ENCODE measurements around the gene HPSE2. TPM values are rescaled to one million over a fixed set of nuclear protein-coding genes. Genes with fewer than 3 reads are reported as not detected.

HPSE2 gene
- total RNA-seq, 1 donor from 2014 or later, result 0.10 TPM

- no peak for DNase-seq (ENCODE audit: low spot score, unreplicated experiment)
- no peak overlapping the region for H3K4me3 Mint-ChIP-seq (ENCODE audit: low read depth)
These were observed 825.4 kb downstream of the HPSE2 start for GRCh38 chr10:98410135-98410743.

GRCh38 chr10:98408799-98409198 is 826.9 kb downstream of the HPSE2 start:
- H3K9me3 Mint-ChIP-seq (ENCODE audit: low read depth), result no peaks in the 10 kb centered on the region
- H3K36me3 Mint-ChIP-seq (ENCODE audit: insufficient read depth), result no peaks in the 10 kb centered on the region
- no peak for DNase-seq (ENCODE audit: low spot score, unreplicated experiment)
- TF ChIP-seq CTCF (IDR thresholded peaks at IDR 0.05; ENCODE audit: unreplicated experiment), result no peak
- H3K4me3 Mint-ChIP-seq (ENCODE audit: low read depth), result no peak overlapping the region
- peaks cover 2% of the 10 kb centered on the region for H3K4me1 Mint-ChIP-seq (ENCODE audit: low read depth)
- no peak overlapping the region for H3K27ac Mint-ChIP-seq
- no peaks in the 10 kb centered on the region for H3K27me3 Mint-ChIP-seq

More at GRCh38 chr10:98410135-98410743, 825.4 kb downstream of the HPSE2 start:
- H3K27me3 Mint-ChIP-seq, result no peaks in the 10 kb centered on the region
- TF ChIP-seq CTCF (IDR thresholded peaks at IDR 0.05; ENCODE audit: unreplicated experiment), result no peak
- no peak overlapping the region for H3K27ac Mint-ChIP-seq
- no peaks in the 10 kb centered on the region for H3K36me3 Mint-ChIP-seq (ENCODE audit: insufficient read depth)
- H3K9me3 Mint-ChIP-seq (ENCODE audit: low read depth), result no peaks in the 10 kb centered on the region
- H3K4me1 Mint-ChIP-seq (ENCODE audit: low read depth), result peaks cover 4% of the 10 kb centered on the region

- no peak overlapping the region for H3K27ac Mint-ChIP-seq
- H3K27me3 Mint-ChIP-seq, result no peaks in the 10 kb centered on the region
- no peak overlapping the region for H3K4me3 Mint-ChIP-seq (ENCODE audit: low read depth)
- peaks cover 6% of the 10 kb centered on the region for H3K9me3 Mint-ChIP-seq (ENCODE audit: low read depth)
- no peak for TF ChIP-seq CTCF (IDR thresholded peaks at IDR 0.05; ENCODE audit: unreplicated experiment)
- DNase-seq (ENCODE audit: low spot score, unreplicated experiment), result no peak
- H3K4me1 Mint-ChIP-seq (ENCODE audit: low read depth), result peaks cover 5% of the 10 kb centered on the region
- H3K36me3 Mint-ChIP-seq (ENCODE audit: insufficient read depth), result peaks cover 6% of the 10 kb centered on the region
These were observed 827.9 kb downstream of the HPSE2 start for GRCh38 chr10:98407744-98408241.

Small RNA genes within 50 kb of the gene (microRNA-seq; reads per million reads assigned to microRNA genes)
- 4.2 reads per million for gene MIR4685 (ENCODE audit: borderline number of aligned reads, unreplicated experiment)
- gene MIR6507 (ENCODE audit: borderline number of aligned reads, unreplicated experiment), result not detected

Other genes with a start within 250 kb of the HPSE2 start
- gene CNNM1, start 93.5 kb upstream of the HPSE2 start, total RNA-seq, result 0.36 and 0.38 TPM in 2 replicates
- gene GOT1, start 194.8 kb upstream of the HPSE2 start, total RNA-seq, result 23.7 and 26.9 TPM in 2 replicates